HepG2 (cell line): ENCODE data around the gene MSGN1. TPM values are rescaled to one million over a fixed set of nuclear protein-coding genes. Genes with fewer than 3 reads are reported as not detected.
A peak's percentile ranks its signal among the peaks of the same experiment; 100 is the strongest.

Experiments used
- ARNT2 ChIP-seq: sonication (generic); formaldehyde crosslinking; IDR thresholded peaks from 2 replicates; pipeline ENCODE4 v1.8.0; 2022; ENCODE audit warnings: mild to moderate bottlenecking, low read depth, missing genetic modification reagents, moderate library complexity
- ELF1 ChIP-seq: sonication (generic); formaldehyde crosslinking; IDR thresholded peaks from 2 replicates; pipeline ENCODE4 v1.4.0; 2020; ENCODE audit warnings: missing genetic modification reagents
- HNRNPL ChIP-seq: fragments of 200-400 bp; formaldehyde crosslinking; IDR thresholded peaks from 2 replicates; pipeline ENCODE4 v1.6.1; 2017; ENCODE audit warnings: mild to moderate bottlenecking, low read depth, low read length
- KDM2A ChIP-seq: sonication (generic); formaldehyde crosslinking; IDR thresholded peaks from 2 replicates; pipeline ENCODE4 v1.4.0; 2020; ENCODE audit warnings: low read depth, missing genetic modification reagents, borderline replicate concordance
- ZNF614 ChIP-seq: IDR thresholded peaks from 2 replicates; pipeline ENCODE4 v1.6.1; 2018; ENCODE audit warnings: missing biosample characterization, missing genetic modification reagents, inconsistent platforms, borderline replicate concordance
- polyA plus RNA-seq, 8 experiments: library from polyadenylated mRNA; depleted of rRNA in 3 of 8; stranded (reverse) in 7 of 8; unstranded in 1 of 8; fragments of >200 nt; fragmentation: Illumina TruSeq in 4 of 8; extraction: Trizol in 4 of 8; gene quantifications; 2 replicates each; pipeline versions ENCODE4 v1.2.1 to v1.2.3, GENCODE V29; 2011 to 2016; ENCODE audit warnings: low read depth in 4 of 8, missing spikeins in 1 of 8, mixed read lengths in 1 of 8; ENCODE audit not compliant: insufficient read depth in 1 of 8
- total RNA-seq, 5 experiments: library from RNA; depleted of rRNA; stranded (reverse); fragments of >200 nt; fragmentation: Illumina TruSeq; extraction: Trizol; gene quantifications; 2 replicates each; pipeline ENCODE4 v1.2.3, GENCODE V29; 2016; ENCODE audit warnings: low read depth in 1 of 5
- TF ChIP-seq, protein P1 (sequence below): sonication (generic); formaldehyde crosslinking; IDR thresholded peaks from 2 replicates; pipeline ENCODE4 v1.5.0; 2020; ENCODE audit warnings: mild to moderate bottlenecking, missing genetic modification reagents
- TF ChIP-seq, protein P2 (sequence below): sonication (generic); formaldehyde crosslinking; IDR thresholded peaks from 2 replicates; pipeline ENCODE4 v1.4.0; 2020; ENCODE audit warnings: missing genetic modification reagents
- TF ChIP-seq, protein P3 (sequence below): IDR thresholded peaks from 2 replicates; pipeline ENCODE4 v1.6.1; 2012; ENCODE audit warnings: inconsistent platforms
- TF ChIP-seq, protein P4 (sequence below): sonication (generic); formaldehyde crosslinking; IDR thresholded peaks from 2 replicates; pipeline ENCODE4 v1.5.0; 2020; ENCODE audit warnings: mild to moderate bottlenecking, missing genetic modification reagents, moderate library complexity

MSGN1 gene
- total and polyA plus RNA-seq, 2 of the 13 experiments (the other 11 are each of a cell fraction or from before 2014, with no cell fraction given): not detected

DNA sequence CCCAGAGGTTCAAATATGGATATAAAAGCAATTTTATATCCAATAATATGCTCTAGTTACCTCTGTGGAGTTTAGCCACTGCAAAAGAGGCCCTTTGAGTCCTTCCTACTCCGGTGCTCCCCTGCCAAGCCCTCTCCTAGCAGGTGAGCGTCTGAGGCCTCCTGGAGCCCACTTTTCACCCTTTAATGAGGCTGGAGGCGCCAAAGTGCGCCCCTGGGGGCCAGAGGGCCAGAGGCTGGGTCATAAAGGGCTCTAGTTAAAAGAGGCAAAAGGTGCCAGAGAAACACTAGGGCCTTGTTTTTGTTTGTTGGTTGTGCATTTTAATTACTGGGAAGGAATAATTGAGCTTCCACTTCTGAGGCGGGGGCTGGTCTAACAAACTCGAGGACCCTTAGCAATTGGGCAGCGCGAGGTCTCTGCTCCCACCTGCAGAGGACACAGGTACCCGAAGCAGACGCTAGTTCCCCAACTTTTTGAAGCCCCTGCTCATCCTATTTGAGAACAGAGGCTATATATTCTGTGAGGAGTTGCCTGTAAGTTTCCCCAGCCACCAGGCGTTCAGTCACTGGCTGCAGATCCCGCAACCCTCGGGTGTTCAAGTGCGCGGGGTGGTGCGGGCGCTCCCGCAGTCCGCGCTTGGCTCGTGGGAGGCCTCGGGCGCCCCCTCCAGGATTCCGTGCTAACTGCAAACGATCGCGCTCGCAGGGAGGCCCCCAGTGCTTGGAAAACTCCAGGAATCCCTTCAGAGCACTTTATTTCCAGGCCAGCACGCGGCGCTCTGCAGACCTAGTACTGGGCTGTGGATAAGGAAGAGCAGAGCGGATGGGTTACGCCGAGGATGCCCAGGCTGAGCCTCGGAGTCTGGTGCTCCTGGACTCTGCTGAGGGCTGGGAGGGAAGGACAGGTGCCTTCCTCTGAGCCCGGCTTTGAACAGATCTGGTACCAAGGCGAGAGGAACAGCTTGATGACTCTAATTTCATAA, 14.1 kb downstream of the MSGN1 start (continued):
- TF ChIP-seq, protein P1, sequence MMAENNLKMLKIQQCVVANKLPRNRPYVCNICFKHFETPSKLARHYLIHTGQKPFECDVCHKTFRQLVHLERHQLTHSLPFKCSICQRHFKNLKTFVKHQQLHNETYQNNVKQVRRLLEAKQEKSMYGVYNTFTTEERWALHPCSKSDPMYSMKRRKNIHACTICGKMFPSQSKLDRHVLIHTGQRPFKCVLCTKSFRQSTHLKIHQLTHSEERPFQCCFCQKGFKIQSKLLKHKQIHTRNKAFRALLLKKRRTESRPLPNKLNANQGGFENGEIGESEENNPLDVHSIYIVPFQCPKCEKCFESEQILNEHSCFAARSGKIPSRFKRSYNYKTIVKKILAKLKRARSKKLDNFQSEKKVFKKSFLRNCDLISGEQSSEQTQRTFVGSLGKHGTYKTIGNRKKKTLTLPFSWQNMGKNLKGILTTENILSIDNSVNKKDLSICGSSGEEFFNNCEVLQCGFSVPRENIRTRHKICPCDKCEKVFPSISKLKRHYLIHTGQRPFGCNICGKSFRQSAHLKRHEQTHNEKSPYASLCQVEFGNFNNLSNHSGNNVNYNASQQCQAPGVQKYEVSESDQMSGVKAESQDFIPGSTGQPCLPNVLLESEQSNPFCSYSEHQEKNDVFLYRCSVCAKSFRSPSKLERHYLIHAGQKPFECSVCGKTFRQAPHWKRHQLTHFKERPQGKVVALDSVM: peak; percentile 32; the same call in 1 of the 2 replicates
- TF ChIP-seq ZNF614 (CRISPR knock-in tag): peak; percentile 75; the same call in 1 of the 2 replicates
- no peak for TF ChIP-seq HNRNPL
- TF ChIP-seq, protein P2, sequence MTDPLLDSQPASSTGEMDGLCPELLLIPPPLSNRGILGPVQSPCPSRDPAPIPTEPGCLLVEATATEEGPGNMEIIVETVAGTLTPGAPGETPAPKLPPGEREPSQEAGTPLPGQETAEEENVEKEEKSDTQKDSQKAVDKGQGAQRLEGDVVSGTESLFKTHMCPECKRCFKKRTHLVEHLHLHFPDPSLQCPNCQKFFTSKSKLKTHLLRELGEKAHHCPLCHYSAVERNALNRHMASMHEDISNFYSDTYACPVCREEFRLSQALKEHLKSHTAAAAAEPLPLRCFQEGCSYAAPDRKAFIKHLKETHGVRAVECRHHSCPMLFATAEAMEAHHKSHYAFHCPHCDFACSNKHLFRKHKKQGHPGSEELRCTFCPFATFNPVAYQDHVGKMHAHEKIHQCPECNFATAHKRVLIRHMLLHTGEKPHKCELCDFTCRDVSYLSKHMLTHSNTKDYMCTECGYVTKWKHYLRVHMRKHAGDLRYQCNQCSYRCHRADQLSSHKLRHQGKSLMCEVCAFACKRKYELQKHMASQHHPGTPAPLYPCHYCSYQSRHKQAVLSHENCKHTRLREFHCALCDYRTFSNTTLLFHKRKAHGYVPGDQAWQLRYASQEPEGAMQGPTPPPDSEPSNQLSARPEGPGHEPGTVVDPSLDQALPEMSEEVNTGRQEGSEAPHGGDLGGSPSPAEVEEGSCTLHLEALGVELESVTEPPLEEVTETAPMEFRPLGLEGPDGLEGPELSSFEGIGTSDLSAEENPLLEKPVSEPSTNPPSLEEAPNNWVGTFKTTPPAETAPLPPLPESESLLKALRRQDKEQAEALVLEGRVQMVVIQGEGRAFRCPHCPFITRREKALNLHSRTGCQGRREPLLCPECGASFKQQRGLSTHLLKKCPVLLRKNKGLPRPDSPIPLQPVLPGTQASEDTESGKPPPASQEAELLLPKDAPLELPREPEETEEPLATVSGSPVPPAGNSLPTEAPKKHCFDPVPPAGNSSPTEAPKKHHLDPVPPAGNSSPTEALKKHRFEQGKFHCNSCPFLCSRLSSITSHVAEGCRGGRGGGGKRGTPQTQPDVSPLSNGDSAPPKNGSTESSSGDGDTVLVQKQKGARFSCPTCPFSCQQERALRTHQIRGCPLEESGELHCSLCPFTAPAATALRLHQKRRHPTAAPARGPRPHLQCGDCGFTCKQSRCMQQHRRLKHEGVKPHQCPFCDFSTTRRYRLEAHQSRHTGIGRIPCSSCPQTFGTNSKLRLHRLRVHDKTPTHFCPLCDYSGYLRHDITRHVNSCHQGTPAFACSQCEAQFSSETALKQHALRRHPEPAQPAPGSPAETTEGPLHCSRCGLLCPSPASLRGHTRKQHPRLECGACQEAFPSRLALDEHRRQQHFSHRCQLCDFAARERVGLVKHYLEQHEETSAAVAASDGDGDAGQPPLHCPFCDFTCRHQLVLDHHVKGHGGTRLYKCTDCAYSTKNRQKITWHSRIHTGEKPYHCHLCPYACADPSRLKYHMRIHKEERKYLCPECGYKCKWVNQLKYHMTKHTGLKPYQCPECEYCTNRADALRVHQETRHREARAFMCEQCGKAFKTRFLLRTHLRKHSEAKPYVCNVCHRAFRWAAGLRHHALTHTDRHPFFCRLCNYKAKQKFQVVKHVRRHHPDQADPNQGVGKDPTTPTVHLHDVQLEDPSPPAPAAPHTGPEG (CRISPR knock-in tag): 0 out of 2 replicates have a peak, but pooled peaks have one; percentile 19
- TF ChIP-seq ELF1 (CRISPR knock-in tag): peak; percentile 66
- peak; percentile 48; the same call in 1 of the 2 replicates for TF ChIP-seq ARNT2 (CRISPR knock-in tag)
- TF ChIP-seq KDM2A (CRISPR knock-in tag): peak; percentile 76
- TF ChIP-seq, protein P3, sequence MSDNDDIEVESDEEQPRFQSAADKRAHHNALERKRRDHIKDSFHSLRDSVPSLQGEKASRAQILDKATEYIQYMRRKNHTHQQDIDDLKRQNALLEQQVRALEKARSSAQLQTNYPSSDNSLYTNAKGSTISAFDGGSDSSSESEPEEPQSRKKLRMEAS: peak; percentile 40; the same call in 1 of the 2 replicates
- TF ChIP-seq, protein P4, sequence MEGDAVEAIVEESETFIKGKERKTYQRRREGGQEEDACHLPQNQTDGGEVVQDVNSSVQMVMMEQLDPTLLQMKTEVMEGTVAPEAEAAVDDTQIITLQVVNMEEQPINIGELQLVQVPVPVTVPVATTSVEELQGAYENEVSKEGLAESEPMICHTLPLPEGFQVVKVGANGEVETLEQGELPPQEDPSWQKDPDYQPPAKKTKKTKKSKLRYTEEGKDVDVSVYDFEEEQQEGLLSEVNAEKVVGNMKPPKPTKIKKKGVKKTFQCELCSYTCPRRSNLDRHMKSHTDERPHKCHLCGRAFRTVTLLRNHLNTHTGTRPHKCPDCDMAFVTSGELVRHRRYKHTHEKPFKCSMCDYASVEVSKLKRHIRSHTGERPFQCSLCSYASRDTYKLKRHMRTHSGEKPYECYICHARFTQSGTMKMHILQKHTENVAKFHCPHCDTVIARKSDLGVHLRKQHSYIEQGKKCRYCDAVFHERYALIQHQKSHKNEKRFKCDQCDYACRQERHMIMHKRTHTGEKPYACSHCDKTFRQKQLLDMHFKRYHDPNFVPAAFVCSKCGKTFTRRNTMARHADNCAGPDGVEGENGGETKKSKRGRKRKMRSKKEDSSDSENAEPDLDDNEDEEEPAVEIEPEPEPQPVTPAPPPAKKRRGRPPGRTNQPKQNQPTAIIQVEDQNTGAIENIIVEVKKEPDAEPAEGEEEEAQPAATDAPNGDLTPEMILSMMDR (CRISPR knock-in tag): peak; percentile 97
